ENCODE results near the gene PTP4A1.
A peak's percentile ranks its signal among the peaks of the same experiment; 100 is the strongest.

Gene PTP4A1

GRCh38 chr6:63556369-63556768, 15.9 kb upstream of the PTP4A1 start:
- DNase-seq (ENCODE audit: low read depth in 2 of 2) = no peak

- DNase-seq (ENCODE audit: low read depth in 2 of 2) = no peak
Observed at GRCh38 chr6:63558278-63558677, 14.0 kb upstream of the PTP4A1 start.

- DNase-seq (ENCODE audit: low read depth in 2 of 2) = no peak
Observed at GRCh38 chr6:63560801-63561287, 11.4 kb upstream of the PTP4A1 start.

- DNase-seq (ENCODE audit: low read depth in 2 of 2) = no peak
Observed at GRCh38 chr6:63561288-63561687, 11.0 kb upstream of the PTP4A1 start.

- DNase-seq (ENCODE audit: low read depth in 2 of 2) = no peak
Observed at GRCh38 chr6:63563235-63563634, 9.0 kb upstream of the PTP4A1 start.

- no peak for DNase-seq (ENCODE audit: low read depth in 2 of 2)
Observed at GRCh38 chr6:63565058-63565726, 7.1 kb upstream of the PTP4A1 start.

- no peak for DNase-seq (ENCODE audit: low read depth in 2 of 2)
Observed at GRCh38 chr6:63565727-63566596, 6.3 kb upstream of the PTP4A1 start.

GRCh38 chr6:63567966-63568365, 4.3 kb upstream of the PTP4A1 start:
- no peak for DNase-seq (ENCODE audit: low read depth in 2 of 2)

GRCh38 chr6:63571361-63572043, 778 bp upstream of the PTP4A1 start:
- peak in 1 of 2 donors; percentile 26 for DNase-seq (ENCODE audit: low read depth in 2 of 2)

GRCh38 chr6:63572747-63573075, 431 bp downstream of the PTP4A1 start:
- peak in 1 of 2 donors; percentile 4 for DNase-seq (ENCODE audit: low read depth in 2 of 2)

- peak; percentile 29 to 32 for DNase-seq (ENCODE audit: low read depth in 2 of 2)
Observed at GRCh38 chr6:63573076-63573898, 1.0 kb downstream of the PTP4A1 start.

- no peak for DNase-seq (ENCODE audit: low read depth in 2 of 2)
Observed at GRCh38 chr6:63573899-63574553, 1.7 kb downstream of the PTP4A1 start.

GRCh38 chr6:63574554-63574900, 2.2 kb downstream of the PTP4A1 start:
- DNase-seq (ENCODE audit: low read depth in 2 of 2) = no peak

GRCh38 chr6:63576147-63576772, 4.0 kb downstream of the PTP4A1 start:
- no peak for DNase-seq (ENCODE audit: low read depth in 2 of 2)

GRCh38 chr6:63576985-63577712, 4.9 kb downstream of the PTP4A1 start:
- DNase-seq (ENCODE audit: low read depth in 2 of 2) = no peak

- DNase-seq (ENCODE audit: low read depth in 2 of 2) = no peak
Observed at GRCh38 chr6:63578757-63579156, 6.5 kb downstream of the PTP4A1 start.

GRCh38 chr6:63579937-63580703, 7.8 kb downstream of the PTP4A1 start:
- DNase-seq (ENCODE audit: low read depth in 2 of 2) = no peak

- no peak for DNase-seq (ENCODE audit: low read depth in 2 of 2)
Observed at GRCh38 chr6:63580704-63580961, 8.4 kb downstream of the PTP4A1 start.

GRCh38 chr6:63581355-63582013, 9.2 kb downstream of the PTP4A1 start:
- no peak for DNase-seq (ENCODE audit: low read depth in 2 of 2)

Measured in activated CD8-positive, alpha-beta memory T cell treated with anti-CD3 and anti-CD28 coated beads for 4 hours (primary cell).